NCI-H446 (cell line): ENCODE measurements around the gene KLHL17.
A peak's percentile ranks its signal among the peaks of the same experiment; 100 is the strongest.

ENCODE experiments used
- DNase-seq, 2 experiments: peaks; one replicate each; lab custom pipeline; 2025; lab: John Stamatoyannopoulos, UW

Gene KLHL17

DNA sequence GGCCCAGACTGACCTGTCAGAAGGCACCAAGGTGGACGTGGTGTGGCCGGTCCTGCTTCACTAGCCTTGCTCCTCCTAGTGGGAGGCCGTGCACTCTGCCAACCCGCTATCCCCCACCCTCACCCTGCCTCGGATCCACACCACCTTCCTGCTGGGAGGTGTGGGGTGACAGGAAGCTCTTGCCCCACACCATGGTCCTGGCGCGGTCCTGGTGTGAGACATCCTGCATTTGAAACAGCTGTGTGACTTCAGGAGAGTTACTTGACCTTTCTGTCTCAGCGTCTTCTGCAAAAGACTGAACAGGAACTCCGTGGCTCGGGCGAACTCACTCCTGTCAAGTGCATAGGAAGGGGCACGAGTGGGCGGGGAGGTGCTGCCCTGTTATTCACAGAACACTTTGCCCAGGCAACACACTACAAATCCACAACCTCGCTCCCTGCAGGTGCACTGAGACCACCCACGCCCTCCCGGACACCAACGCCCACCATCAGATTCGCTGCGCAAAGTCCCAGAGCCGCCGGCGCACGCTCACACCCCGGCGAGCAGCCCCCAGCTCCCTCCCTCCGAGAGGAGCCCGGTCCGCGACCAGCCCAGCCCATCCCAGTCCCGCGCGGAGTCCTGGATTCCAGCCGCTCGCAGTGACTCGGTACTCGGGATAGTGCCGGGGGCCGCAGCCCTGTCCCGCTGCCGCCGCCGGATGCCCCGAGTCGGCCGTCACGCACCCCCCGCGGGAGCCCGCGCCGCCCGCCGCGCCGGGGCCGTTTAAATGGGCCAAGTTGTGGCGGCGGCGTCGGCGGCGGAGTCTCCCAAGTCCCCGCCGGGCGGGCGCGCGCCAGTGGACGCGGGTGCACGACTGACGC lies 37.0 kb upstream of the KLHL17 start, which contains the start of gene SAMD11:
TSS of gene SAMD11 (plus strand) at position 793 of the 860 bp plus-strand sequence. CDS start 509 bp downstream, outside the sequence.
- DNase-seq, result peak; percentile 67 to 90

DNA sequence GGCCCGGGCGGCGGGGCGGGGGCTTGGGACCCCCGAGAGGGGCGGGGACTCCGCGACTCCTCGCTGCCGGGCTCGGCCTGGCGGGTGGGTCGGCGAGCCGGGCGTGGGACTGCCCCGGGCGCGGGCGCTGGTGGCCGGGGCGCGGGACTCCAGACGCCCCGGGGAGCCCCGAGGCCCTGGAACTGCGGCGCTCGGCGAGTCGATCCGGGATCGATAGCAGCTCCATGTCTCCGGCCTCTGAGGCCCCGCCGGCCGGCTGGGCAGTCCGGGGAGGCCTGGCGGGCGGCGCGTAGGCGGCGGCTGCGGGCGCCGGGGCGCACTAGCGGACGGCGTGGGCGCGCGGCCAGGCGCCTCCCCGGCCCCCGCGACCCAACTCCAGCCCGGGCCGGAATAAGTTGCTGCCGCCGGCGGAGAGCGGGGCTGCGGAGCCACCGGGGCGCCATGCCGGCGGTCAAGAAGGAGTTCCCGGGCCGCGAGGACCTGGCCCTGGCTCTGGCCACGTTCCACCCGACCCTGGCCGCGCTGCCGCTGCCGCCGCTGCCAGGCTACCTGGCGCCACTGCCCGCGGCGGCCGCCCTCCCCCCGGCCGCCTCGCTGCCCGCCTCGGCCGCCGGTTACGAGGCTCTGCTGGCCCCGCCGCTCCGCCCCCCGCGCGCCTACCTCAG lies 36.3 kb upstream of the KLHL17 start:
- DNase-seq, result no peak

DNA sequence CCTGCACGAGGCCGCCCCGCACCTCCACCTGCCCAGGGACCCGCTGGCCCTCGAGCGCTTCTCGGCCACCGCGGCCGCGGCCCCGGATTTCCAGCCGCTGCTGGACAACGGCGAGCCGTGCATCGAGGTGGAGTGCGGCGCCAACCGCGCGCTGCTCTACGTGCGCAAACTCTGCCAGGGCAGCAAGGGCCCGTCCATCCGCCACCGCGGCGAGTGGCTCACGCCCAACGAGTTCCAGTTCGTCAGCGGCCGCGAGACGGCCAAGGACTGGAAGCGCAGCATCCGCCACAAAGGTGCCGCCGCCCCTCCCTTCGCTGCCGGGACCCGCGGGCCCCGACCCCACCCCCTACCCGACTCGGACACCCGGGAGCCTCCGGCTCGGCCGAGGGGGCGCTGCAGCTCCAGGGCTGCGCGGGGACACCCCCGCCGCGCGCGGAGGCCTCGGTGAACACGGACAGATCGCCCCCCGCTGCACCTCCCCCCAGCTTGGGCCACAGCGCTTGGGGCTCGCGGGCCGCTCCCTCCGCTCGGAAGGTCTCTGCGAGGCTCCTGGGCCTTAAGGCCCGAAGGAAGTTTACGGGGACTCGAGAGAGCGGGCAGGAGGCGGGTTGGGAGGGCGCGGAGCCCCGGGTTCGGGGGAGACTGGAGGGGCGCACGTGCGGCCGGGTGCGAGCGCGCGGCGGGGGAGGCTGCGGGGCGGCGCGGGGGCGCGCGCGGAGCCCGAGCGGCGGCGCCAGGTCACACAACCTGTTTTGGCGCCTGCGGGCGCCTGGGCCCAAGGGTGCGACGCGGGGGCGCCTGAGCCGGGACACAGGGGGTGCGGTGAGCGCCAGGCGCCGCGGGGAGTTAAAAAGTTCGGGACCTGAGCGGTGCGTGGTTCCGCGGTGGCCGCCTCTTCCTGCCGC lies 35.5 kb upstream of the KLHL17 start:
- peak in 1 of 2 experiments; percentile 60 for DNase-seq

DNA sequence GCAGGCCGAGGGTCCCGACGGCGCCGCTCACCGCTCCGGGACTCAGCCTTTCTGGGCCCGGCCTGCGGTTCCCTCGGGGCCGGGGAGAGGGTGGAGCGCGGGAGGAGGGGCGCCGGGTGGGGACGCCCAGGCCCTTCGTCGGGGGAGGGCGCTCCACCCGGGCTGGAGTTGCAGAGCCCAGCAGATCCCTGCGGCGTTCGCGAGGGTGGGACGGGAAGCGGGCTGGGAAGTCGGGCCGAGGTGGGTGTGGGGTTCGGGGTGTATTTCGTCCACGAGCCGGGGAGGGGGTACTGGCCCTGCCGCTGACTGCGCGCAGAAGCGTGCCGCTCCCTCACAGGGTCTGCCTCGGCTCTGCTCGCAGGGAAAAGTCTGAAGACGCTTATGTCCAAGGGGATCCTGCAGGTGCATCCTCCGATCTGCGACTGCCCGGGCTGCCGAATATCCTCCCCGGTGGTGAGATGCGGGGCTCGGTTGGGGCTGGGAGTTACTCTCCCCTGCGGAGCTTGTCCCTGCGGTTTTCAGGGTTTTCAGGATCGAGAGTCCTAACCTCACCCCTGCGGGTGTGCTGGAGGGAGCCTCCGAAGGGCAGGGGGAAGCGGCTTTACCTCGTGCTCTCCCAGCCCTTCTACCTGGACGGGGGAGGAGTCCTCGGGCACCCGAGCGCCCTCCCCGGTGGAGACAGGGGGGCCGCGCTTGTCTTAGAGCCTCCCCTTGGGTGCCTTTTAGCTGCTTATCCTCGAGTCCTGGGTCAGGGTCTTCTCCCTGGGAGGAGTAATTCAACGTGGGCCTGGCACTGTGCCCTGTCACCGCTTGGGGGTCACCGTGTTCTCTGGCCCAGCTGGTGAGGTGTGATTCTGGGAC lies 34.6 kb upstream of the KLHL17 start:
- DNase-seq, result peak in 1 of 2 experiments; percentile 67

DNA sequence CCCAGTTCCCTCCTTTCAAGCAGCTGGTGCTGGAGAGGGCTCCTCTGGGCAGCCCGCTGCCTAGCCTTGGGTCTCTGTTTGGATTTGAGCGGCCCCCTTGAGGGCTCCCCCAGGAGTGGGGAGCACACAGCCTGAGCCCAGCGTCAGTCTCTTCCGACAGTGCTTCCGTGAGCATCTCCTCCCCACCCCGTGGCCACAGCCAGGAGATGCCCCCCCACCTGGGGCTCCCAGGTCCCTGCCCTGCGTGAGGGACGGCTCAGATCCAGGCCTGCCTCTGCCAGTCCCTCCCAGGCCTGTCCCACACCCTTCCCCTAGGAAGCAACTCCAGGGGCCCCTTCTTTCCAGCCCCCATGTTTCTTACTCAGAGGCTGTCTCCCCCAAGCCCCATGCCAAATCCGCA lies 33.1 kb upstream of the KLHL17 start:
- no peak for DNase-seq

DNA sequence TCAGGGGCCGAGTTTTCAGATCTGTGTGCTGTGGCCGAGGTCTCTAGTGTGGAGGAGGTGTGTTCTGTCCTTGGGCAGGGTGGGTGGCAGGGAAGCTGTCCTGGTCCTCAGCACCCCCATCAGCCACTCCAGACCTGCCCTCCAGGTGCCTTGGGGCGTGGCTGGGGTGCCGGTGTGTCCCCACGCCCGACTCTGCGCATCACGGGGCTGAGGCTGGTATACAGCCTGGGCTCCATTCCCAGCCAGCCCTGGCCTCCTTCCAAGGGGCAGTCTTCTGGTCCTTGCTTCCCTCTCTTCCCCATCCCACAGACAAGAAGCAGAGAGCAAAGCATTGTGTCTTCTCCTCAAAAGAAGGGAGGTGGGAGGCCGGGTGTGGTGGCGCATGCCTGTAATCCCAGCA lies 32.6 kb upstream of the KLHL17 start:
- peak in 1 of 2 experiments; percentile 57 for DNase-seq

DNA sequence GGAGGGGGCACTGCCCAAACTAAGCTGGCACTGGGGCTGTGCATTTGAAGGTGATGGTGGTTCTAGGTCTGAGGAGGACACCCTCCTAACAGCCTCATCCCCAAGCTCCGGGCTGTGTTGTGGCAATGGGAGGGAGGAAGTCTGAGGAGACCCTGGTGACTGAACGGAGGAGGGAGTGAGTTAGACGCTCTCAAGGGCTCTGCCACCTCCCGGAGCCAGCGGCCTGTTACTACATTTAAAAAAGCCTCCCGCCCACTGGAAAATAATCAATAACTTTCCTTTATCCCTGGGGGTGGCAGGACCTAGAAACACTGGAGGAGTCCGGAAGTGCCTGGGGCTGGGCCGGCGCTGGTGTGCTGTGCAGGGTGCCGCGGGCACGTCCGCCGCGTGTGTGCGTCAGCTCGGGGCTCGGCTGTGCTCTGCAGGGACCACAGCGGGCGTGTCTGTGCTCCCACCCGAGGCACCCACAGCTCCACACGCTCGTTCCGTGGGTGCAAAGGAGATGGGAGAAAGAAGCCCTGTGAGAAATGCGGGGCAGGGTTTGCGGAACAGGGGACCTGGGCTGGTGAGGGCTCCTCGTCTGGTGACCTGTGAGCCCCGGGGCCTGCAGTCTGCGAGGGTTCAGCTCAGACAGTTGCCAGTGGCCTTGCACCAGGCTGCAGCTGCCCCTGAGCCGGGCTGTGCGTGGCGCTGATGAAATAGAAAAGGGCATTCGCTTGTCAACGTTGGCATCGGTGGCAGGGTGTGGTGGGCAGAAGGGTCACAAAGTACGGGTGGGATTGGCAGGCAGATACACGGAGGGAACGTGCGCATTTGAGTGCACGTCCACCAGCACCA lies 31.3 kb upstream of the KLHL17 start:
- no peak for DNase-seq

DNA sequence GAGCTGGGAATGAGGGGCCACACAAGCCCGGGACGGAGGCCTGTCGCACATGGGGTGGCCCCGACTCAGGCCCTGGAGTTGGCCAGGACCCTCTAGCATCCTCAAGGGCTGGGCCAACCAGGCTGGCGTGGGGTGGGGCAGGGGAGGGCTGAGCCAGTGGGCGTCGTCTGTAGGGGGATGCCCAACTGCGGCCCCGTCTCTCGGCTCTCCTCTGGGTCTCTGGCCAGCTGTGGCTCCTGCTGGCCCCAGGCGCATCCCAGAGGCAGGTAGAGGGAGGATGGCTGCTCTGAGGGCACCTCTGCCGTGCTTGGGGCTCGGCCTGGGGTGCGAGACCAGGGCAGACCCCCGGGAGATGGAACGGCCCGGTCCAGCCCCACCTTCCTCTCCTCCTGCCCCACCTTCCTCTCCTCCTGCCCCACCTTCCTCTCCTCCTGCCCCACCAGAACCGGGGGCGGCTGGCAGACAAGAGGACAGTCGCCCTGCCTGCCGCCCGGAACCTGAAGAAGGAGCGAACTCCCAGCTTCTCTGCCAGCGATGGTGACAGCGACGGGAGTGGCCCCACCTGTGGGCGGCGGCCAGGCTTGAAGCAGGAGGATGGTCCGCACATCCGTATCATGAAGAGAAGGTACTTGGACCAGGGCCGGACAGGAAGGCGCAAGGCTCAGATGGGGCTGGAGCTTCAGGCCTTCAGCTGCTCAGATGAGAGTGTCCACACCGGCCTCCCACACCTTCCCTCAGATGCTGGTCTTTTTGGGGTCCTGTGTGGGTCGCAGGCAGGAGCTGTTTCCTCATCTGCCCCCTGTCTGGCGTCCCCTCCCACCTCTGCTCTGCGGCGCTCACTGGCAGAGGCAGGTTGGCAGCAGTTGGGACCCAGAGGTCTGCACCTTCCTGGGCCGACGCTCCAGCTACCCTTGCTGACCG lies 30.4 kb upstream of the KLHL17 start:
- DNase-seq, result no peak

DNA sequence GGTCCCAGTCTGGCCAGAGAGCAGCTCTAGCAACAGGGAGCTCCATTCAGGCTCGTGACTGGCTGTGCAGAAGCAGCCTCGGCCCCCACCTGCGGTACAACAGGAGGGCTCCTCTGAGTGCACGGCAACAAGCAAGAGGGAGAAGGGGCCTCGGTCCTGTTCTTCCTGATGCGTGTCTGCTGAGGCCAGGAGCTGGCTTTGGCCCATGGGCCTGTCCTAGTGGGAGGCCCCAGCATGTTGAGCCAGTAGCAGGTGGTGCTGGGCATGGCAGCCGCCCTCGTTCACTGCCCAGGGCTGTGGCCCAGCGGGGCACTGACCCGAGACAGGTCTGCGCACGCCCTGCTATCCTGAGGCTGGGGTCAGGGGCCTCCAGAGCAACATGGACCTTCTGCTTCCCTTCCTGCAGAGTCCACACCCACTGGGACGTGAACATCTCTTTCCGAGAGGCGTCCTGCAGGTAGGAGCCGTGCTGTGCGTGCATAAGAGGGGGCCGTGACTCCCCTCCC lies 29.7 kb upstream of the KLHL17 start:
- DNase-seq, result no peak

DNA sequence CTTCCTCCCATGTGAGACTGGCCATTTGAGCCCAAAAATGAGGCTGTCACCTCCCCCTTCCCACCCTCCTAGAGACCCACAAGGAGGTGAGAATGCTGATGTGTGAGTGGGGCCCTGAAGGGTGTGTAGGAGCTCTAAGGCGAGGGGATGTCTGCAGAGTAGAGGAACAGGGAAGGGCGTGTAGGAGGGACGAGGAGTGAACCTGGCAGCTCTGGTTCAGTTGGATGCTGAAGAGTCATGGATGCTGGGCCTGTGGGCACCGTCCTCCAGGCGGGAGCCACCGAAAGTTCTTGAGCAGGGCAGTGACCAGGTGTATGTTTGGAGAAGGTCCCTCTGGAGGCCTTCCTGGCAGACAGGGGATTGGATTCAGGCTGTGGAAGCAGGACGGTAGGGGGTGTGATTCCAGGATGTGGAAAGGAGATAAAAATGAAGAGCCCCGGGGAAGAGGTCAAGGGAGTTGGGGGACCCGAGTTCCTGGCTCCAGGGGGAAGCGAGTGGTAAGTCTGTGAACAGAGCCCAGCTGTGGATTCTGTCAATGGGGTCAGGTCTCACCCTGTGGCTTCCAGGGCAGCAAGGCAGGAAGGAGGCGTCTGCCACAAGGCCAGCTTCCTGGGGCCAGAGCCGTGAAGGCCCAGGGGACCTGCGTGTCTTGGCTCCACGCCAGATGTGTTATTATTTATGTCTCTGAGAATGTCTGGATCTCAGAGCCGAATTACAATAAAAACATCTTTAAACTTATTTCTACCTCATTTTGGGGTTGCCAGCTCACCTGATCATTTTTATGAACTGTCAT lies 28.8 kb upstream of the KLHL17 start:
- DNase-seq, result no peak

DNA sequence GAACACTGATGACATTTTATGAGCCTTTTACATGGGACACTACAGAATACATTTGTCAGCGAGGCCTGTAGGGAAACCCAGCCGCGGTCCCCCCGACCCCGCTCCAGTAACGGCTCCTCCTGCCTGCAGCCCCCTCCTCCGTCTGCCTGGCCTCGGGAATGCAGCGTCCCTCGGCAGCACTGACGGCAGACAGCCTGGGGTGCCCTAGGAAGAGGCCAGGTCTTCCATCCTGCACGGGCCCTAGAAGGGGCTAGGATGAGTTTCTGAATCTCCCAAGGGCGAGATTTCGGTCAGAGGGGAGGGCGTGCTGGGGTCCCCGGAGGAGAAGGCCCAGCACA lies 28.2 kb upstream of the KLHL17 start:
- no peak for DNase-seq

DNA sequence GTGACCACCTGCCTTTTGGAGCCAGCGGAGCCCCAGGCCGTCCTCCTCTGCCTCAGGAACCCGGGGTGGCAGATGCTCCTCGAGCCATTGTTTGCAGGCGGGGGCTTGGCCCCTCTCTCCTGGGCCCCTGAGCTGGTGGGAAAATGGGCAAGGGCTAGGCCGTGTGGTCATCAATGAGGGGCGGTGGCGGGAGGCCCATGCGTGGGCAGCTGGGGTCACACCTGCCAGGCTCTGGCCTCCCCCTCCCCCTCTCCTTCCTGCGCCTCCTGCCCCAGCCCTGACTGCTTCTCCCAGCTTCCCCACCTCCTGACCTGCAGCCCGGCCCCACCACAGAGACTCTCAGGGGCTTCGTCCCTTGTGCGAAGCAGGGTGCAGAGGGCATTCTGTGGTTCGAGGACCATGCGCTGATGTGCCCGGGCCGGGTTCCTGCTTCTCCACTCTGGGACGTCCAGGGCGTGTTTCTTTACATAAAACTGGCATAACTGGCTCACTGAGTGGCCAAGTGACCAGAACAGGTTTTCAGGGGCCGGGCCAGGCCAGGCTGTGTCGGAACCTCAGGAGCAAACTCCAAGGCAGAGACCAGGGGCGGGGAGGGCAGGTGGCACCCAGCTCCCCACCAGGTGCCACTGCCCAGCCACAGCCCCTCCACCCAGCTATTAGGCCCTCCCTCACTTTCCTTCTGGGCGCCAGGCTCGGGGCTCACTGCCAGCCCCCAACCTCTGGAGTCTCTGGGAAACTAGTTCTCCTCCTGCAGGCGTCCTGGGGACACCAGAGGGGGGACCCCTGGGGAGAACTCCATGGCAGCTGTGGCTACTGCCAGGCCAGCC lies 27.4 kb upstream of the KLHL17 start:
- DNase-seq, result peak in 1 of 2 experiments; percentile 63

DNA sequence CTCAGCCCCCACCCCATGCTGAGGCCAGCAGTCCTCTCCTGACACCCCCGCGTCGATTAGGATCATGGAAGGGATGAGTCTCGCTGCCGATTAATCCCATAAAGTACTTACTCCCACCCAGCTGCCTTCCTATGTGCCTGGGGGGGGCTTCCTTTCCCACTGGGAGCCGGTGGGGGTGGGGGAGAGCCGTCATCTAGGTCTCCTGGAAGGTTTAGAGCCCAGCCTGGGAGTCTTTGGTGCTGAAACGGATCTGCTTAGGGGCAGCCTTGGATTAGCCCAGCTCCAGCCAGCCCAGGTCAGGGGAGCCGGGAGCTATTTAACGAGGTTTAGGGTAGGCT lies 26.8 kb upstream of the KLHL17 start:
- DNase-seq, result peak in 1 of 2 experiments; percentile 63

DNA sequence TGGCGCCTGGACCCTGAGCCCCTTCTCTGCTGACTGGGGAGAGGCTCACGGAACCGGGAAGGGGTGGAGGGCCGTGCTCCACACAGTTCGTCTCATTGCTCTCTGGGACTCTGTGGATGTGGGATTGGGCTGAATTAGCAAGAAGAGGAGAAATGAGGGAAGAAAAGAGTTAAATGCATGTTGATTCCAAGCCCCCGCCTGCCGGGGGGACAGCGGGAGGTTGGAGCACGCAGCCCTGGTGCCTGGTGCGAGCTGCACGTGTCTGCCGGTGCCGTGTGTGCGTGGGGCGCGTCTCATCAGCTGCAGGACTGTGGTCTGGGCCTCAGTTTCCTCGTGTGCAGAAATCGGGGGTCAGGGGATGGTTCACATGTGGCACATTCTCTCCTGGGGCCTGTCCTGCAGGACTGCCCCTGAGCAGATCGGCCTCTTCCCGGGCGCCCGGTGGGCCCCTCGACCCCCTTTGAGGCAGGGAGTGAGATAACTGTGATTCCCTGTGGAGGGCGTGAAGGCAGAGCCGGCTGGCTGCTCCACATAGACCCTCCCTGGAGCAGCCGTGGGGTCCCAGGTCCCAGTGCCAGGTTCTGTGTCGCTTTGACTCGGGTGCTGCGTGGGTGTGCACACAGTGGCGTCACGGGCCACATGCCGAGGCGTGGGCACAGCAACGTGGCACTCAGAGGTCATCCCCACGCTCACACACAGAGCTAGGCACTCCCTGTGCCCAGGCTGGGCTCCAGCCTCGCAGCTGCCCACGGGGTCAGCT lies 25.2 kb upstream of the KLHL17 start:
- peak in 1 of 2 experiments; percentile 49 for DNase-seq

DNA sequence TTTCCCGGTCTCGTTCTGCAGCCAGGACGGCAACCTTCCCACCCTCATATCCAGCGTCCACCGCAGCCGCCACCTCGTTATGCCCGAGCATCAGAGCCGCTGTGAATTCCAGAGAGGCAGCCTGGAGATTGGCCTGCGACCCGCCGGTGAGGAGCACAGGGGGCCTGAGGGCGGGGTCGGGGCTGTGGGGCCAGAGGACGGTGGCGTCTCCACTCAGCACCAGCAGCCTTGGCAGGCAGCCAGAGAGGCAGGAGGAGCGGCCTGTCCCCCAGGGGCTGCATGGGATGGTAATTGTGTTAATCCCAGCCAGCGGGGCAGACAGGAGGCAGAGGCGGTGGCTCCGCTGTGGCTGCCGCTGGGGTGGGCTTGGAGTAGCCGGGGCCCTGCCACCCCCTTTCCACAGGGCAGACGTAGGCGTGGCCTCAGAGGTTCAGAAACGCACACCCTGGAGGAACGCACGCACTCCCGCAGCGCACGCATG lies 24.6 kb upstream of the KLHL17 start:
- peak; percentile 48 to 85 for DNase-seq
